ENCODE results near the gene BRD1. TPM values are rescaled to one million over a fixed set of nuclear protein-coding genes. Genes with fewer than 3 reads are reported as not detected.

BRD1 gene
- total RNA-seq, 1 donor from 2014 or later = 32.4 TPM

DNA sequence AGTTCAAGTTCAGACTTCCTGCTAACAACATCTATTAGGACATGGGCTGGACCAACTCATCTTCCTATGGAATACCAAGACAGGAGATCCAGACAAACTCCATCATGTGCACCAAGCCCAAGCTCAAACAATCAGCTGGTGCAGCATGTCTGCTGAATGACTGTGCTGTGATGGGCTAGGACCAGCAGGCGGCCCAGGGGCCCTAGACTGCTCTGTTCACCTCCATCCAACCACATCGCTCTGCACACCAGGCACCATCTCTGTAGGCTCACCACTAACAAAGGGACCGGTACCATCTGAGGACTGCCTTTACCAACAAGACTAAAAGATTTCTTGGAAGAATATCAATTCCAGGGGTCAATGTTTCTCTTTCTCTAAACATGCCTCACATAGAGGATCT is 10.3 kb downstream of the BRD1 start:
- Mint-ChIP-seq H3K4me1 (ENCODE audit: low read depth, unreplicated experiment) (peaks cover 12% of the 10 kb centered on the region), H3K27ac (ENCODE audit: unreplicated experiment) (no peak overlapping the region), H3K27me3 (ENCODE audit: low read depth, unreplicated experiment) (no peaks in the 10 kb centered on the region), H3K36me3 (ENCODE audit: low read depth, unreplicated experiment) (peaks cover 29% of the 10 kb centered on the region), H3K9me3 (ENCODE audit: unreplicated experiment) (no peaks in the 10 kb centered on the region), H3K4me3 (ENCODE audit: unreplicated experiment) (no peak overlapping the region)
- no peak overlapping the region for H3K4me3 ChIP-seq (ENCODE audit: insufficient read depth, low read depth, low read length)
- peaks cover 100% of the 10 kb centered on the region for H3K79me2 ChIP-seq (ENCODE audit: insufficient read depth, low read length)
- no peak overlapping the region for H3K4me2 ChIP-seq (ENCODE audit: low read length)
- no peak overlapping the region for H2AFZ ChIP-seq (ENCODE audit: low read depth, low read length)
- no peak for TF ChIP-seq EZH2 (IDR thresholded peaks at IDR 0.05; ENCODE audit: insufficient read depth, low read length)
- TF ChIP-seq, protein P1, sequence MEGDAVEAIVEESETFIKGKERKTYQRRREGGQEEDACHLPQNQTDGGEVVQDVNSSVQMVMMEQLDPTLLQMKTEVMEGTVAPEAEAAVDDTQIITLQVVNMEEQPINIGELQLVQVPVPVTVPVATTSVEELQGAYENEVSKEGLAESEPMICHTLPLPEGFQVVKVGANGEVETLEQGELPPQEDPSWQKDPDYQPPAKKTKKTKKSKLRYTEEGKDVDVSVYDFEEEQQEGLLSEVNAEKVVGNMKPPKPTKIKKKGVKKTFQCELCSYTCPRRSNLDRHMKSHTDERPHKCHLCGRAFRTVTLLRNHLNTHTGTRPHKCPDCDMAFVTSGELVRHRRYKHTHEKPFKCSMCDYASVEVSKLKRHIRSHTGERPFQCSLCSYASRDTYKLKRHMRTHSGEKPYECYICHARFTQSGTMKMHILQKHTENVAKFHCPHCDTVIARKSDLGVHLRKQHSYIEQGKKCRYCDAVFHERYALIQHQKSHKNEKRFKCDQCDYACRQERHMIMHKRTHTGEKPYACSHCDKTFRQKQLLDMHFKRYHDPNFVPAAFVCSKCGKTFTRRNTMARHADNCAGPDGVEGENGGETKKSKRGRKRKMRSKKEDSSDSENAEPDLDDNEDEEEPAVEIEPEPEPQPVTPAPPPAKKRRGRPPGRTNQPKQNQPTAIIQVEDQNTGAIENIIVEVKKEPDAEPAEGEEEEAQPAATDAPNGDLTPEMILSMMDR (IDR thresholded peaks at IDR 0.05; ENCODE audit: insufficient read depth, low read depth, low read length) = no peak
- H3K9ac ChIP-seq (ENCODE audit: low read length) = no peak overlapping the region
- H3K4me1 ChIP-seq (ENCODE audit: insufficient read depth, low read length) = peaks cover 11% of the 10 kb centered on the region
- no peaks in the 10 kb centered on the region for H3K9me3 ChIP-seq (ENCODE audit: insufficient read depth, low read depth, low read length)
- no peak overlapping the region for H3K27ac ChIP-seq (ENCODE audit: low read depth, low read length)
- FAIRE-seq (no peak), DNase-seq (ENCODE audit: low read depth) (no peak)
- H4K20me1 ChIP-seq (ENCODE audit: insufficient read depth, low read length) = peaks cover 98% of the 10 kb centered on the region
- peaks cover 27% of the 10 kb centered on the region for H3K36me3 ChIP-seq (ENCODE audit: insufficient read depth, low read length)
- no peaks in the 10 kb centered on the region for H3K27me3 ChIP-seq (ENCODE audit: insufficient read depth, low read length)

DNA sequence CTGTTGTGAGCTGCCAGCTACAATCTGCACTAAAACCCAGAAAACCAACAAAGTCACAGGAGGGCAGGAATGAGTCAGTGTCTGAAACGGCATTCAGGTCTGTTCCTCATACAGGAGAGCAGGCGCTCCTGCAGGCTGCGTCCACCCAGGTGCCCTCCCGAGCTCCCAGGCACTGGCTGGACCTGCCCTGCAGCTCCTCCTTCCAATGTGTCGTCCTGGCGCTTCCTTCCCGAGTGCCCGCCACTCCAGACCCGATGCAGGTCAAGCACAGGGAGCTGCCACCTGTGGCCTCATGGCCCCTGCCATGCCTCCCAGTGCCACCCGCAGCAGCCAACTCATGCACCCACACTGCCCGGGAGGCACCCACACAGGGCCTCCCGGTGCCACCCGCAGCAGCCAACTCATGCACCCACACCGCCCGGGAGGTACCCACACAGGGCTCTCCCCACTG is 12.0 kb downstream of the BRD1 start:
- H3K36me3 Mint-ChIP-seq (ENCODE audit: low read depth, unreplicated experiment) = peaks cover 21% of the 10 kb centered on the region
- no peaks in the 10 kb centered on the region for H3K9me3 Mint-ChIP-seq (ENCODE audit: unreplicated experiment)
- Histone ChIP-seq H3K4me1 (ENCODE audit: insufficient read depth, low read length) (peaks cover 11% of the 10 kb centered on the region), H2AFZ (ENCODE audit: low read depth, low read length) (no peak overlapping the region), H3K27ac (ENCODE audit: low read depth, low read length) (no peak overlapping the region), H3K79me2 (ENCODE audit: insufficient read depth, low read length) (peaks cover 100% of the 10 kb centered on the region), H3K36me3 (ENCODE audit: insufficient read depth, low read length) (peaks cover 25% of the 10 kb centered on the region), H3K4me2 (ENCODE audit: low read length) (no peak overlapping the region), H4K20me1 (ENCODE audit: insufficient read depth, low read length) (peaks cover 98% of the 10 kb centered on the region), H3K4me3 (ENCODE audit: insufficient read depth, low read depth, low read length) (no peak overlapping the region), H3K9ac (ENCODE audit: low read length) (no peak overlapping the region), H3K9me3 (ENCODE audit: insufficient read depth, low read depth, low read length) (no peaks in the 10 kb centered on the region), H3K27me3 (ENCODE audit: insufficient read depth, low read length) (no peaks in the 10 kb centered on the region)
- TF ChIP-seq, protein P1 (IDR thresholded peaks at IDR 0.05; ENCODE audit: insufficient read depth, low read depth, low read length) = no peak
- no peak for TF ChIP-seq EZH2 (IDR thresholded peaks at IDR 0.05; ENCODE audit: insufficient read depth, low read length)
- H3K27me3 Mint-ChIP-seq (ENCODE audit: low read depth, unreplicated experiment) = no peaks in the 10 kb centered on the region
- FAIRE-seq (no peak), DNase-seq (ENCODE audit: low read depth) (peak; percentile 53)
- peaks cover 11% of the 10 kb centered on the region for H3K4me1 Mint-ChIP-seq (ENCODE audit: low read depth, unreplicated experiment)
- no peak overlapping the region for H3K27ac Mint-ChIP-seq (ENCODE audit: unreplicated experiment)
- H3K4me3 Mint-ChIP-seq (ENCODE audit: unreplicated experiment) = no peak overlapping the region

DNA sequence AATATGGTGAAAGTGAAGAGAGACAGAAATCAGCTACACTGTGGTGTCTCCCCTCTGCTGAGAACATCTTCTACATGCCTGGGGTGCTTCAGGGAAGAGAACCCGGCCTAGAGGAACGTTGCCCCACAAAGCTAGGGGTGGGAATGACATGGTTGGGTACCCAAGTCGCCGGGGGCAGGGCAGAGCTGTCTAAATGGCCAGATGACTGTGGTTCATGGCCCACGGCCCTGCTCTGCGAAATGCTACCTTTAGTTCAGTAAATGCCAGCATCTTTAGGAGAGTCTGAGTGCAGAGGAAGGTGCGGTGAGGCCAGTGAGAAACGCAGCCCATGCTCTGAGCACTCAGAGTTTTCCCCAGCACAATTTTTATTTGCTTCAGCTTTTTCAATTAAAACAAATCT is 12.8 kb downstream of the BRD1 start:
- Histone ChIP-seq H3K36me3 (ENCODE audit: insufficient read depth, low read length) (peaks cover 19% of the 10 kb centered on the region), H3K4me3 (ENCODE audit: insufficient read depth, low read depth, low read length) (no peak overlapping the region), H3K9me3 (ENCODE audit: insufficient read depth, low read depth, low read length) (no peaks in the 10 kb centered on the region), H3K4me2 (ENCODE audit: low read length) (no peak overlapping the region), H3K27ac (ENCODE audit: low read depth, low read length) (no peak overlapping the region), H2AFZ (ENCODE audit: low read depth, low read length) (no peak overlapping the region), H3K79me2 (ENCODE audit: insufficient read depth, low read length) (peaks cover 100% of the 10 kb centered on the region), H3K4me1 (ENCODE audit: insufficient read depth, low read length) (peaks cover 15% of the 10 kb centered on the region), H3K9ac (ENCODE audit: low read length) (no peak overlapping the region), H4K20me1 (ENCODE audit: insufficient read depth, low read length) (peaks cover 98% of the 10 kb centered on the region), H3K27me3 (ENCODE audit: insufficient read depth, low read length) (no peaks in the 10 kb centered on the region)
- Mint-ChIP-seq H3K4me3 (ENCODE audit: unreplicated experiment) (no peak overlapping the region), H3K4me1 (ENCODE audit: low read depth, unreplicated experiment) (peaks cover 16% of the 10 kb centered on the region), H3K9me3 (ENCODE audit: unreplicated experiment) (no peaks in the 10 kb centered on the region), H3K27me3 (ENCODE audit: low read depth, unreplicated experiment) (no peaks in the 10 kb centered on the region), H3K27ac (ENCODE audit: unreplicated experiment) (no peak overlapping the region), H3K36me3 (ENCODE audit: low read depth, unreplicated experiment) (peaks cover 16% of the 10 kb centered on the region)
- DNase-seq (ENCODE audit: low read depth) = no peak
- TF ChIP-seq EZH2 (IDR thresholded peaks at IDR 0.05; ENCODE audit: insufficient read depth, low read length) = no peak
- TF ChIP-seq, protein P1 (IDR thresholded peaks at IDR 0.05; ENCODE audit: insufficient read depth, low read depth, low read length) = no peak
- FAIRE-seq = no peak

Measured in astrocyte (in vitro differentiated cells and primary cell).